Central memory CD8-positive, alpha-beta T cell (primary cell): ENCODE results near the gene C4orf50.

Experiments used
- ATAC-seq: fragments of 150-1000 bp; cut with Tn5 transposase; replicated peaks from 2 replicates; pipeline ENCODE4 v1.10.0; 2022; ENCODE audit warnings: mild to moderate bottlenecking, moderate FRiP score, moderate number of reproducible peaks; ENCODE audit not compliant: poor library complexity, severe bottlenecking; ENCODE audit errors: extremely low read depth
- DNase-seq, 2 donors: peaks; one replicate each; pipeline ENCODE4 v3.0.0; 2021; ENCODE audit warnings: low spot score in 2 of 2
- H3K27ac Mint-ChIP-seq: one replicate; pipeline ENCODE4 v1.8.0; 2022; ENCODE audit warnings: low read depth, mild to moderate bottlenecking, moderate library complexity, mixed read lengths
- H3K27me3 Mint-ChIP-seq: one replicate; pipeline ENCODE4 v1.8.0; 2022; ENCODE audit warnings: mixed read lengths
- H3K36me3 Mint-ChIP-seq: one replicate; pipeline ENCODE4 v1.8.0; 2022; ENCODE audit warnings: mild to moderate bottlenecking, moderate library complexity, mixed read lengths; ENCODE audit not compliant: insufficient read depth
- H3K4me1 Mint-ChIP-seq: one replicate; pipeline ENCODE4 v1.8.0; 2022; ENCODE audit warnings: mixed read lengths
- H3K4me3 Mint-ChIP-seq: one replicate; pipeline ENCODE4 v1.8.0; 2022; ENCODE audit warnings: mild to moderate bottlenecking, moderate library complexity, mixed read lengths
- H3K9me3 Mint-ChIP-seq: one replicate; pipeline ENCODE4 v1.8.0; 2022; ENCODE audit warnings: mixed read lengths

The C4orf50 gene

GRCh38 chr4:5964030-5964429 is 54.2 kb downstream of the C4orf50 start:
- no peak for DNase-seq
- Mint-ChIP-seq H3K36me3 (peaks cover 7% of the 10 kb centered on the region), H3K4me3 (no peak overlapping the region), H3K27ac (no peak overlapping the region), H3K9me3 (no peaks in the 10 kb centered on the region), H3K27me3 (no peaks in the 10 kb centered on the region), H3K4me1 (no peaks in the 10 kb centered on the region)
- no peak for ATAC-seq

GRCh38 chr4:5963611-5964010 is 54.6 kb downstream of the C4orf50 start:
- H3K27me3 Mint-ChIP-seq, result no peaks in the 10 kb centered on the region
- H3K27ac Mint-ChIP-seq, result no peak overlapping the region
- no peak for ATAC-seq
- H3K4me1 Mint-ChIP-seq, result no peaks in the 10 kb centered on the region
- H3K9me3 Mint-ChIP-seq, result no peaks in the 10 kb centered on the region
- DNase-seq, result no peak
- H3K36me3 Mint-ChIP-seq, result peaks cover 5% of the 10 kb centered on the region
- H3K4me3 Mint-ChIP-seq, result no peak overlapping the region

GRCh38 chr4:5962416-5962815 is 55.8 kb downstream of the C4orf50 start:
- peaks cover 3% of the 10 kb centered on the region for H3K36me3 Mint-ChIP-seq
- no peaks in the 10 kb centered on the region for H3K27me3 Mint-ChIP-seq
- DNase-seq (no peak), ATAC-seq (no peak)
- no peak overlapping the region for H3K4me3 Mint-ChIP-seq
- no peak overlapping the region for H3K27ac Mint-ChIP-seq
- no peaks in the 10 kb centered on the region for H3K4me1 Mint-ChIP-seq
- no peaks in the 10 kb centered on the region for H3K9me3 Mint-ChIP-seq

- H3K4me1 Mint-ChIP-seq, result no peaks in the 10 kb centered on the region
- no peak for DNase-seq
- H3K9me3 Mint-ChIP-seq, result no peaks in the 10 kb centered on the region
- H3K4me3 Mint-ChIP-seq, result no peak overlapping the region
- no peak overlapping the region for H3K27ac Mint-ChIP-seq
- no peak for ATAC-seq
- H3K27me3 Mint-ChIP-seq, result no peaks in the 10 kb centered on the region
- H3K36me3 Mint-ChIP-seq, result peaks cover 3% of the 10 kb centered on the region
Measured at GRCh38 chr4:5960252-5960880, 57.9 kb downstream of the C4orf50 start.

GRCh38 chr4:5959211-5959982 is 58.8 kb downstream of the C4orf50 start:
- Mint-ChIP-seq H3K27me3 (no peaks in the 10 kb centered on the region), H3K9me3 (no peaks in the 10 kb centered on the region), H3K27ac (no peak overlapping the region), H3K4me3 (no peak overlapping the region), H3K4me1 (no peaks in the 10 kb centered on the region), H3K36me3 (peaks cover 3% of the 10 kb centered on the region)
- DNase-seq (no peak), ATAC-seq (no peak)

GRCh38 chr4:5958199-5958735 is 60.0 kb downstream of the C4orf50 start:
- peaks cover 3% of the 10 kb centered on the region for H3K36me3 Mint-ChIP-seq
- no peak overlapping the region for H3K4me3 Mint-ChIP-seq
- H3K9me3 Mint-ChIP-seq, result no peaks in the 10 kb centered on the region
- H3K4me1 Mint-ChIP-seq, result no peaks in the 10 kb centered on the region
- H3K27me3 Mint-ChIP-seq, result no peaks in the 10 kb centered on the region
- H3K27ac Mint-ChIP-seq, result no peak overlapping the region
- DNase-seq (no peak), ATAC-seq (no peak)

- H3K27ac Mint-ChIP-seq, result no peak overlapping the region
- no peak overlapping the region for H3K4me3 Mint-ChIP-seq
- no peak for DNase-seq
Measured at GRCh38 chr4:5957076-5957475, 61.2 kb downstream of the C4orf50 start.

GRCh38 chr4:5956285-5957021 is 61.8 kb downstream of the C4orf50 start:
- ATAC-seq (no peak), DNase-seq (no peak)
- Mint-ChIP-seq H3K4me1 (no peaks in the 10 kb centered on the region), H3K27ac (no peak overlapping the region), H3K27me3 (no peaks in the 10 kb centered on the region), H3K9me3 (no peaks in the 10 kb centered on the region), H3K4me3 (no peak overlapping the region), H3K36me3 (peaks cover 1% of the 10 kb centered on the region)

More at GRCh38 chr4:5957076-5957475, 61.2 kb downstream of the C4orf50 start:
- no peaks in the 10 kb centered on the region for H3K9me3 Mint-ChIP-seq
- ATAC-seq, result no peak
- H3K27me3 Mint-ChIP-seq, result no peaks in the 10 kb centered on the region
- H3K36me3 Mint-ChIP-seq, result peaks cover 1% of the 10 kb centered on the region
- H3K4me1 Mint-ChIP-seq, result no peaks in the 10 kb centered on the region

GRCh38 chr4:5955856-5956255 is 62.4 kb downstream of the C4orf50 start:
- DNase-seq (no peak), ATAC-seq (no peak)
- Mint-ChIP-seq H3K4me1 (no peaks in the 10 kb centered on the region), H3K4me3 (no peak overlapping the region), H3K36me3 (peaks cover 1% of the 10 kb centered on the region), H3K27me3 (no peaks in the 10 kb centered on the region), H3K9me3 (no peaks in the 10 kb centered on the region), H3K27ac (no peak overlapping the region)

GRCh38 chr4:5955201-5955821 is 62.9 kb downstream of the C4orf50 start:
- no peak overlapping the region for H3K27ac Mint-ChIP-seq
- no peaks in the 10 kb centered on the region for H3K4me1 Mint-ChIP-seq
- H3K27me3 Mint-ChIP-seq, result no peaks in the 10 kb centered on the region
- H3K9me3 Mint-ChIP-seq, result no peaks in the 10 kb centered on the region
- no peak for ATAC-seq
- no peak overlapping the region for H3K4me3 Mint-ChIP-seq
- H3K36me3 Mint-ChIP-seq, result peaks cover 1% of the 10 kb centered on the region
- no peak for DNase-seq

- no peak for ATAC-seq
- Mint-ChIP-seq H3K36me3 (peaks cover 2% of the 10 kb centered on the region), H3K4me3 (no peak overlapping the region), H3K27me3 (no peaks in the 10 kb centered on the region), H3K4me1 (no peaks in the 10 kb centered on the region), H3K9me3 (no peaks in the 10 kb centered on the region), H3K27ac (no peak overlapping the region)
- no peak for DNase-seq
Measured at GRCh38 chr4:5954056-5954760, 64.0 kb downstream of the C4orf50 start.
